SJSA1 (cell line): ENCODE data around the gene SERPINE2. TPM values are rescaled to one million over a fixed set of nuclear protein-coding genes. Genes with fewer than 3 reads are reported as not detected.

Source experiments
- DNase-seq, 2 experiments: peaks; one replicate each; pipeline ENCODE4 v3.0.0-alpha.2; 2015 to 2020; ENCODE audit warnings: low spot score in 2 of 2, low read depth in 1 of 2
- H3K27ac ChIP-seq: fragments of 250-450 bp; sonication (Bioruptor Pico); 2 replicates; pipeline ENCODE4 v1.5.1; 2020; ENCODE audit warnings: mild to moderate bottlenecking, moderate library complexity
- H3K27me3 ChIP-seq: fragments of 250-450 bp; sonication (Bioruptor Pico); replicated peaks from 2 replicates; pipeline ENCODE4 v1.5.1; 2020; ENCODE audit warnings: mild to moderate bottlenecking, moderate library complexity
- H3K36me3 ChIP-seq: fragments of 250-450 bp; sonication (Bioruptor Pico); 2 replicates; pipeline ENCODE4 v1.5.1; 2020; ENCODE audit warnings: mild to moderate bottlenecking
- H3K4me1 ChIP-seq: fragments of 250-450 bp; sonication (Bioruptor Pico); replicated peaks from 2 replicates; pipeline ENCODE4 v1.6.1; 2021; ENCODE audit warnings: mild to moderate bottlenecking
- H3K4me3 ChIP-seq: fragments of 250-450 bp; sonication (Bioruptor Pico); 2 replicates; pipeline ENCODE4 v1.5.1; 2020; ENCODE audit warnings: mild to moderate bottlenecking
- H3K9me3 ChIP-seq: fragments of 250-450 bp; sonication (Bioruptor Pico); replicated peaks from 2 replicates; pipeline ENCODE4 v1.5.1; 2020; ENCODE audit warnings: mild to moderate bottlenecking
- total RNA-seq: library from RNA; depleted of rRNA; stranded (reverse); fragments of >200 nt; shearing (Covaris generic); gene quantifications from 2 replicates; pipeline ENCODE4 v1.2.3, GENCODE V29; 2014

The SERPINE2 gene
- total RNA-seq, 1 experiment from 2014 or later, result 45.5 TPM

GRCh38 chr2:224038049-224038829 is 847 bp downstream of the SERPINE2 start:
- Histone ChIP-seq H3K9me3 (peaks cover 3% of the 10 kb centered on the region; the same call in 1 of the 2 replicates), H3K36me3 (peaks cover 6% of the 10 kb centered on the region), H3K4me3 (peak overlapping the region; percentile 99), H3K27me3 (no peaks in the 10 kb centered on the region), H3K27ac (no peak overlapping the region), H3K4me1 (peaks cover 16% of the 10 kb centered on the region)
- peak; percentile 55 to 68 for DNase-seq

GRCh38 chr2:224036731-224037361 is 2.2 kb downstream of the SERPINE2 start:
- Histone ChIP-seq H3K4me3 (no peak overlapping the region), H3K27me3 (no peaks in the 10 kb centered on the region), H3K9me3 (peaks cover 3% of the 10 kb centered on the region; the same call in 1 of the 2 replicates), H3K36me3 (peaks cover 6% of the 10 kb centered on the region), H3K27ac (no peak overlapping the region), H3K4me1 (peaks cover 16% of the 10 kb centered on the region)
- DNase-seq, result no peak

- Histone ChIP-seq H3K27ac (no peak overlapping the region), H3K4me1 (peaks cover 12% of the 10 kb centered on the region), H3K9me3 (peaks cover 3% of the 10 kb centered on the region; the same call in 1 of the 2 replicates), H3K27me3 (no peaks in the 10 kb centered on the region), H3K4me3 (no peak overlapping the region), H3K36me3 (peaks cover 6% of the 10 kb centered on the region)
- no peak for DNase-seq
These were observed 5.1 kb downstream of the SERPINE2 start for GRCh38 chr2:224034017-224034416.

- Histone ChIP-seq H3K4me3 (no peak overlapping the region), H3K36me3 (peaks cover 1% of the 10 kb centered on the region; the same call in 1 of the 2 replicates), H3K9me3 (no peaks in the 10 kb centered on the region), H3K27ac (no peak overlapping the region), H3K4me1 (peaks cover 12% of the 10 kb centered on the region), H3K27me3 (no peaks in the 10 kb centered on the region)
- no peak for DNase-seq
These were observed 5.5 kb downstream of the SERPINE2 start for GRCh38 chr2:224033601-224034000.

- no peaks in the 10 kb centered on the region for H3K36me3 ChIP-seq
- H3K27me3 ChIP-seq, result no peaks in the 10 kb centered on the region
- H3K4me3 ChIP-seq, result no peak overlapping the region
- no peak overlapping the region for H3K27ac ChIP-seq
- H3K9me3 ChIP-seq, result no peaks in the 10 kb centered on the region
- DNase-seq, result no peak
- H3K4me1 ChIP-seq, result peaks cover 4% of the 10 kb centered on the region
These were observed 6.8 kb downstream of the SERPINE2 start for GRCh38 chr2:224032283-224032682.

- Histone ChIP-seq H3K27me3 (no peaks in the 10 kb centered on the region), H3K27ac (no peak overlapping the region), H3K9me3 (no peaks in the 10 kb centered on the region), H3K4me3 (no peak overlapping the region), H3K4me1 (no peaks in the 10 kb centered on the region), H3K36me3 (no peaks in the 10 kb centered on the region)
- no peak for DNase-seq
These were observed 7.6 kb downstream of the SERPINE2 start for GRCh38 chr2:224031358-224031970.

- no peaks in the 10 kb centered on the region for H3K27me3 ChIP-seq
- H3K36me3 ChIP-seq, result no peaks in the 10 kb centered on the region
- H3K27ac ChIP-seq, result no peak overlapping the region
- no peaks in the 10 kb centered on the region for H3K4me1 ChIP-seq
- no peak for DNase-seq
- H3K4me3 ChIP-seq, result no peak overlapping the region
- H3K9me3 ChIP-seq, result no peaks in the 10 kb centered on the region
These were observed 8.3 kb downstream of the SERPINE2 start for GRCh38 chr2:224030786-224031185.

- H3K4me3 ChIP-seq, result no peak overlapping the region
- H3K27ac ChIP-seq, result no peak overlapping the region
- no peaks in the 10 kb centered on the region for H3K27me3 ChIP-seq
- no peaks in the 10 kb centered on the region for H3K36me3 ChIP-seq
- DNase-seq, result no peak
- no peaks in the 10 kb centered on the region for H3K9me3 ChIP-seq
- no peaks in the 10 kb centered on the region for H3K4me1 ChIP-seq
These were observed 9.2 kb downstream of the SERPINE2 start for GRCh38 chr2:224029876-224030275.

GRCh38 chr2:224027931-224028330 is 11.2 kb downstream of the SERPINE2 start:
- no peak for DNase-seq
- no peak overlapping the region for H3K27ac ChIP-seq
- H3K4me3 ChIP-seq, result no peak overlapping the region
- no peaks in the 10 kb centered on the region for H3K36me3 ChIP-seq
- no peaks in the 10 kb centered on the region for H3K27me3 ChIP-seq
- no peaks in the 10 kb centered on the region for H3K9me3 ChIP-seq
- peaks cover 8% of the 10 kb centered on the region for H3K4me1 ChIP-seq

GRCh38 chr2:224027070-224027469 is 12.0 kb downstream of the SERPINE2 start:
- Histone ChIP-seq H3K4me1 (peaks cover 12% of the 10 kb centered on the region), H3K4me3 (no peak overlapping the region), H3K27me3 (no peaks in the 10 kb centered on the region), H3K36me3 (no peaks in the 10 kb centered on the region), H3K9me3 (no peaks in the 10 kb centered on the region), H3K27ac (no peak overlapping the region)
- DNase-seq, result no peak

- no peak for DNase-seq
- no peak overlapping the region for H3K4me3 ChIP-seq
- no peak overlapping the region for H3K27ac ChIP-seq
These were observed 13.2 kb downstream of the SERPINE2 start for GRCh38 chr2:224025874-224026273.

GRCh38 chr2:224024270-224024669 is 14.8 kb downstream of the SERPINE2 start:
- no peak for DNase-seq
- Histone ChIP-seq H3K27me3 (no peaks in the 10 kb centered on the region), H3K9me3 (no peaks in the 10 kb centered on the region), H3K4me3 (no peak overlapping the region), H3K27ac (no peak overlapping the region), H3K36me3 (no peaks in the 10 kb centered on the region), H3K4me1 (peaks cover 12% of the 10 kb centered on the region)

More at GRCh38 chr2:224025874-224026273, 13.2 kb downstream of the SERPINE2 start:
- no peaks in the 10 kb centered on the region for H3K9me3 ChIP-seq
- H3K36me3 ChIP-seq, result no peaks in the 10 kb centered on the region
- no peaks in the 10 kb centered on the region for H3K27me3 ChIP-seq
- peaks cover 12% of the 10 kb centered on the region for H3K4me1 ChIP-seq

GRCh38 chr2:224023188-224023587 is 15.9 kb downstream of the SERPINE2 start:
- H3K4me3 ChIP-seq, result no peak overlapping the region
- peak overlapping the region; percentile 29 for H3K27ac ChIP-seq
- DNase-seq, result peak in 1 of 2 experiments; percentile 46
- H3K36me3 ChIP-seq, result no peaks in the 10 kb centered on the region
- no peaks in the 10 kb centered on the region for H3K9me3 ChIP-seq
- H3K27me3 ChIP-seq, result no peaks in the 10 kb centered on the region
- peaks cover 12% of the 10 kb centered on the region for H3K4me1 ChIP-seq

- no peak overlapping the region for H3K4me3 ChIP-seq
- no peak for DNase-seq
- no peaks in the 10 kb centered on the region for H3K36me3 ChIP-seq
- no peaks in the 10 kb centered on the region for H3K9me3 ChIP-seq
- no peak overlapping the region for H3K27ac ChIP-seq
- no peaks in the 10 kb centered on the region for H3K27me3 ChIP-seq
- H3K4me1 ChIP-seq, result peaks cover 12% of the 10 kb centered on the region
These were observed 16.6 kb downstream of the SERPINE2 start for GRCh38 chr2:224022486-224022885.
